ENCODE measurements around the gene FAM168A. TPM values are rescaled to one million over a fixed set of nuclear protein-coding genes. Genes with fewer than 3 reads are reported as not detected.

The FAM168A gene
- total and polyA plus RNA-seq, 2 donors from 2014 or later, result 8.9 to 38.1 TPM

DNA sequence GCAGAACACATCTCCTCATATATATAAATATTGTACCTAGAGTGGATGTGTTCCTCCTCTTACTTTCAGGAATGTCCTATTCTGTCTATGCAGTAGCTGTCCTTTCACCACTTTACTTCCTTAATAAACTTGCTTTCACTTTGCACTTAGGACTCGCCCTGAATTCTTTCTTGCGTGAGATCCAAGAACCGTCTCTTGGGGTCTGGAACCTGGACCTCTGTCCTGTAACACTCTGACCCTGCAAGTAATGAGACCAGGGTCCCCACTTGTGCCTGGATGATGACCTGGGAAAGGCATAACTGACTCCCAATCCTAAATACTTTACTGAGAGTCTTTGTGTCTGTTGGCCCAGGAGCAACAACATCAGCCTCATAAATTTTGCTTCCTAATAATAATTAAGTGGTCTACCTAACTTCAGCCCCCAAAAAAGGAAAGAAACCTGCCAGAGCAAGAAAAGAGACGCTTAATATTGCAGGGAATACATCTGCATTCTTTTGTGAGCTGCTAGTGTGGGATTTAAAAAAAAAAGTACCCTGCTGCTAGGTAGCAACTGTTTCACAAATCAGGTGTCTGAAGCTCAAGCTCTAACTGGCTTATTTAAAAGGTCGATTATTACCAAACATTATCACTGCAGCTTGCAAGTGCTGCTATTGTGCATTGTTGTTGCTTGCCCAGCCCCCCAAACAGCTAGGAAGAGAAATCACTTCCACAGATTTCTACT is 69.3 kb downstream of the FAM168A start:
- DNase-seq, result peak in 2 of 5 donors; percentile 39 to 53

GRCh38 chr11:73528013-73528412 is 69.9 kb downstream of the FAM168A start:
- no peaks in the 10 kb centered on the region for H3K9me3 ChIP-seq (ENCODE audit: control insufficient read depth in 2 of 3, insufficient read depth in 1 of 3, low read length in 3 of 3)
- FAIRE-seq (no peak), DNase-seq (no peak)
- TF ChIP-seq, protein P1, sequence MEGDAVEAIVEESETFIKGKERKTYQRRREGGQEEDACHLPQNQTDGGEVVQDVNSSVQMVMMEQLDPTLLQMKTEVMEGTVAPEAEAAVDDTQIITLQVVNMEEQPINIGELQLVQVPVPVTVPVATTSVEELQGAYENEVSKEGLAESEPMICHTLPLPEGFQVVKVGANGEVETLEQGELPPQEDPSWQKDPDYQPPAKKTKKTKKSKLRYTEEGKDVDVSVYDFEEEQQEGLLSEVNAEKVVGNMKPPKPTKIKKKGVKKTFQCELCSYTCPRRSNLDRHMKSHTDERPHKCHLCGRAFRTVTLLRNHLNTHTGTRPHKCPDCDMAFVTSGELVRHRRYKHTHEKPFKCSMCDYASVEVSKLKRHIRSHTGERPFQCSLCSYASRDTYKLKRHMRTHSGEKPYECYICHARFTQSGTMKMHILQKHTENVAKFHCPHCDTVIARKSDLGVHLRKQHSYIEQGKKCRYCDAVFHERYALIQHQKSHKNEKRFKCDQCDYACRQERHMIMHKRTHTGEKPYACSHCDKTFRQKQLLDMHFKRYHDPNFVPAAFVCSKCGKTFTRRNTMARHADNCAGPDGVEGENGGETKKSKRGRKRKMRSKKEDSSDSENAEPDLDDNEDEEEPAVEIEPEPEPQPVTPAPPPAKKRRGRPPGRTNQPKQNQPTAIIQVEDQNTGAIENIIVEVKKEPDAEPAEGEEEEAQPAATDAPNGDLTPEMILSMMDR (IDR thresholded peaks at IDR 0.05; ENCODE audit: borderline replicate concordance, extremely low read depth, insufficient read depth), result no peak
- intact Hi-C loops (cut with DNase I), result no loop called here
- peaks cover 0 to 10% (median 0%) of the 10 kb centered on the region in 3 donors for H3K4me1 ChIP-seq (ENCODE audit: control insufficient read depth in 2 of 3, insufficient read depth in 2 of 3, low read depth in 1 of 3, low read length in 3 of 3)
- H3K36me3 ChIP-seq (ENCODE audit: control insufficient read depth in 2 of 3, insufficient read depth in 3 of 3, low read length in 3 of 3), result no peaks in the 10 kb centered on the region
- no peak overlapping the region for H3K27ac ChIP-seq (ENCODE audit: low read depth in 2 of 2, low read length in 2 of 2)
- peak overlapping the region in 1 of 3 donors; percentile 7 for H3K4me3 ChIP-seq (ENCODE audit: low read length in 3 of 3)
- H3K9ac ChIP-seq (ENCODE audit: low read length in 3 of 3), result no peak overlapping the region
- H3K27me3 ChIP-seq (ENCODE audit: control insufficient read depth, insufficient read depth, low read length), result no peaks in the 10 kb centered on the region

More for the DNA sequence above, 69.3 kb downstream of the FAM168A start:
- H3K9ac ChIP-seq (ENCODE audit: low read length in 3 of 3), result peak overlapping the region in 1 of 3 donors; percentile 53
- peaks cover 0 to 10% (median 0%) of the 10 kb centered on the region in 3 donors for H3K4me1 ChIP-seq (ENCODE audit: control insufficient read depth in 2 of 3, insufficient read depth in 2 of 3, low read depth in 1 of 3, low read length in 3 of 3)
- TF ChIP-seq, protein P1 (IDR thresholded peaks at IDR 0.05; ENCODE audit: borderline replicate concordance, extremely low read depth, insufficient read depth), result no peak
- H3K36me3 ChIP-seq (ENCODE audit: control insufficient read depth in 2 of 3, insufficient read depth in 3 of 3, low read length in 3 of 3), result no peaks in the 10 kb centered on the region
- peak; percentile 76 for FAIRE-seq
- no peaks in the 10 kb centered on the region for H3K9me3 ChIP-seq (ENCODE audit: control insufficient read depth in 2 of 3, insufficient read depth in 1 of 3, low read length in 3 of 3)
- no peak overlapping the region for H3K27ac ChIP-seq (ENCODE audit: low read depth in 2 of 2, low read length in 2 of 2)
- intact Hi-C loops (cut with DNase I), result no loop called here
- peak overlapping the region in 2 of 3 donors; percentile 54 to 55 for H3K4me3 ChIP-seq (ENCODE audit: low read length in 3 of 3)
- no peaks in the 10 kb centered on the region for H3K27me3 ChIP-seq (ENCODE audit: control insufficient read depth, insufficient read depth, low read length)

DNA sequence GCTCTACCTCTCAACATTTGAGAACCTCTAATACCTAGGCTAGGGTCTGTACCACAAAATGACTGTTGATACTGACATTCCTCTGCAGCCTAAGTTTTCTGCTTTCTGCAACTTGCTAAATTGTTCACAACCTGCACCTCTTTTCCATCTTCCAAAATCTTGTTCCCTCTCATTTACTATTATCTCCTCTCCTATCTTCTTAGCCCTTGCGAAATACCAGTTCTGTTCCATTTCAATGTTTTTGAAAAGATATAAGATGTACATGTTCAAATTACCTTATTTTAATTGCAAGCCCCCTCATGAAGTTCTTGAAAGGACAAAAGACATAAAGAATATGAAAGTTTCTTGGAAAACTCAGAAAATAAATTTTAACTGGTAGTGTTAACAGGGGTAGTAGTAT is 72.3 kb downstream of the FAM168A start:
- TF ChIP-seq, protein P1 (IDR thresholded peaks at IDR 0.05; ENCODE audit: borderline replicate concordance, extremely low read depth, insufficient read depth), result no peak
- Histone ChIP-seq H3K27ac (ENCODE audit: low read depth in 2 of 2, low read length in 2 of 2) (no peak overlapping the region), H3K4me1 (ENCODE audit: control insufficient read depth in 2 of 3, insufficient read depth in 2 of 3, low read depth in 1 of 3, low read length in 3 of 3) (peaks cover 0 to 10% (median 0%) of the 10 kb centered on the region in 3 donors), H3K27me3 (ENCODE audit: control insufficient read depth, insufficient read depth, low read length) (no peaks in the 10 kb centered on the region), H3K4me3 (ENCODE audit: low read length in 3 of 3) (no peak overlapping the region), H3K9me3 (ENCODE audit: control insufficient read depth in 2 of 3, insufficient read depth in 1 of 3, low read length in 3 of 3) (no peaks in the 10 kb centered on the region), H3K9ac (ENCODE audit: low read length in 3 of 3) (no peak overlapping the region), H3K36me3 (ENCODE audit: control insufficient read depth in 2 of 3, insufficient read depth in 3 of 3, low read length in 3 of 3) (no peaks in the 10 kb centered on the region)
- intact Hi-C loops (cut with DNase I), result no loop called here
- DNase-seq (no peak), FAIRE-seq (no peak)

Data from kidney (tissue), 14 donors.